Caco-2 (cell line): ENCODE results near the gene OTOS. TPM values are rescaled to one million over a fixed set of nuclear protein-coding genes. Genes with fewer than 3 reads are reported as not detected.

Source experiments
- BruUV-seq: library from RNA; stranded (reverse); fragments of 400-500 nt; replicated peaks from 2 replicates; lab custom pipeline; 2021; lab: Mats Ljungman, UMichigan
- CTCF ChIA-PET: fragments of 300-600 bp; sonication (Branson Sonifier 250); formaldehyde crosslinking; loops from one replicate; lab custom pipeline; 2022; ENCODE audit warnings: antibody characterized with exemption; lab: Charles Lee
- POLR2A ChIA-PET: fragments of 300-600 bp; sonication (Branson Sonifier 250); formaldehyde crosslinking; loops from one replicate; lab custom pipeline; 2022; ENCODE audit warnings: antibody characterized with exemption; lab: Charles Lee
- DNase-seq, 2 experiments: peaks; one replicate each; pipeline versions ENCODE4 v3.0.0 to v3.0.0-alpha.2; 2020 to 2022
- H3K27me3 ChIP-seq: replicated peaks from 2 replicates; pipeline ENCODE4 v1.6.0; 2011; ENCODE audit warnings: low read length; ENCODE audit not compliant: control insufficient read depth, insufficient read depth
- H3K36me3 ChIP-seq: 2 replicates; pipeline ENCODE4 v1.5.1; 2011; ENCODE audit warnings: low read length; ENCODE audit not compliant: control insufficient read depth, insufficient read depth
- H3K4me1 ChIP-seq: fragments of 250-450 bp; sonication (Bioruptor Pico); 2 replicates; pipeline ENCODE4 v1.5.1; 2020; ENCODE audit warnings: mild to moderate bottlenecking
- H3K4me3 ChIP-seq: 2 replicates; pipeline ENCODE4 v1.5.1; 2011; ENCODE audit warnings: low read depth, mild to moderate bottlenecking, control low read depth, low read length
- H3K9me3 ChIP-seq: fragments of 250-450 bp; sonication (Bioruptor Pico); 2 replicates; pipeline ENCODE4 v1.5.1; 2020; ENCODE audit warnings: mild to moderate bottlenecking, moderate library complexity
- H3K27ac Mint-ChIP-seq: one replicate; pipeline ENCODE4 v1.8.0; 2022; ENCODE audit warnings: mixed read lengths; ENCODE audit not compliant: unreplicated experiment
- H3K27me3 Mint-ChIP-seq: one replicate; pipeline ENCODE4 v1.8.0; 2022; ENCODE audit warnings: mixed read lengths; ENCODE audit not compliant: insufficient read depth, unreplicated experiment
- H3K36me3 Mint-ChIP-seq: one replicate; pipeline ENCODE4 v1.8.0; 2022; ENCODE audit warnings: mild to moderate bottlenecking, mixed read lengths; ENCODE audit not compliant: insufficient read depth, unreplicated experiment
- H3K4me1 Mint-ChIP-seq: one replicate; pipeline ENCODE4 v1.8.0; 2022; ENCODE audit warnings: low read depth, mixed read lengths; ENCODE audit not compliant: unreplicated experiment
- H3K4me3 Mint-ChIP-seq: one replicate; pipeline ENCODE4 v1.8.0; 2022; ENCODE audit warnings: mild to moderate bottlenecking, moderate library complexity, mixed read lengths; ENCODE audit not compliant: unreplicated experiment
- H3K9me3 Mint-ChIP-seq: one replicate; pipeline ENCODE4 v1.8.0; 2022; ENCODE audit warnings: mixed read lengths; ENCODE audit not compliant: unreplicated experiment
- intact Hi-C: fragments of 100-400 bp; cut with micrococcal nuclease; formaldehyde crosslinking; loops from one replicate; pipeline ENCODE4 v1.10.0; 2022; ENCODE audit not compliant: unreplicated experiment
- total RNA-seq: library from RNA; stranded (reverse); gene quantifications from 2 replicates; pipeline ENCODE4 v1.2.3, GENCODE V29; 2022
- TF ChIP-seq, protein P1 (sequence below), 2 experiments: fragments of 200-600 bp in 1 of 2; IDR thresholded peaks; 1 replicate in 1 of 2; 2 replicates in 1 of 2; pipeline versions ENCODE4 v1.5.1 to v1.8.0; 2011 to 2022; ENCODE audit warnings: antibody characterized with exemption in 1 of 2, control low read depth in 1 of 2, inconsistent platforms in 1 of 2, low read depth in 1 of 2, low read length in 1 of 2, mild to moderate bottlenecking in 1 of 2, moderate library complexity in 1 of 2; ENCODE audit not compliant: insufficient read depth in 1 of 2, severe bottlenecking in 1 of 2, unreplicated experiment in 1 of 2

Gene OTOS
- total RNA-seq, 1 experiment from 2014 or later = not detected

DNA sequence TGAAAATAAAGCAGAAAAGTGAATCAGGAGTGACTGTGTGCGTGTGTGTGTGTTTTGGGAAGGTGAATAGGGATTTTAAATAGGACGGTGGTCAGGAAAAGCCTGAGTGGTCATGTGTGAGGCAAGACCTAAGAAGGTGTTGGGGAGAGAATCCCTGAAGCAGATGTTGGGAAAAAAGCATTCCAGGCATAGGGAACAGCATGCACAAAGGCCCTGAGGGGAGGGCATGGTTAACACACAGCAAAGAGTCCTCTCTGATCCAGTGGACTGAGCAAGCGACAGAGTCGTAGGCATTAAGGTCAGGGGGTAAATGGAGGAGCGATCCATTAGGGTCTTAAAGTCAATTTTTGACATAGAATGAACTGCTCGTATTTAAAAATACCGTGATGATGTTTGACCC, 34.0 kb upstream of the OTOS start:
- no peak overlapping the region for H3K27ac Mint-ChIP-seq
- H3K9me3 ChIP-seq = no peaks in the 10 kb centered on the region
- intact Hi-C loops = no loop called here
- H3K4me1 Mint-ChIP-seq = no peaks in the 10 kb centered on the region
- CTCF ChIA-PET = no interaction called here
- TF ChIP-seq, protein P1, sequence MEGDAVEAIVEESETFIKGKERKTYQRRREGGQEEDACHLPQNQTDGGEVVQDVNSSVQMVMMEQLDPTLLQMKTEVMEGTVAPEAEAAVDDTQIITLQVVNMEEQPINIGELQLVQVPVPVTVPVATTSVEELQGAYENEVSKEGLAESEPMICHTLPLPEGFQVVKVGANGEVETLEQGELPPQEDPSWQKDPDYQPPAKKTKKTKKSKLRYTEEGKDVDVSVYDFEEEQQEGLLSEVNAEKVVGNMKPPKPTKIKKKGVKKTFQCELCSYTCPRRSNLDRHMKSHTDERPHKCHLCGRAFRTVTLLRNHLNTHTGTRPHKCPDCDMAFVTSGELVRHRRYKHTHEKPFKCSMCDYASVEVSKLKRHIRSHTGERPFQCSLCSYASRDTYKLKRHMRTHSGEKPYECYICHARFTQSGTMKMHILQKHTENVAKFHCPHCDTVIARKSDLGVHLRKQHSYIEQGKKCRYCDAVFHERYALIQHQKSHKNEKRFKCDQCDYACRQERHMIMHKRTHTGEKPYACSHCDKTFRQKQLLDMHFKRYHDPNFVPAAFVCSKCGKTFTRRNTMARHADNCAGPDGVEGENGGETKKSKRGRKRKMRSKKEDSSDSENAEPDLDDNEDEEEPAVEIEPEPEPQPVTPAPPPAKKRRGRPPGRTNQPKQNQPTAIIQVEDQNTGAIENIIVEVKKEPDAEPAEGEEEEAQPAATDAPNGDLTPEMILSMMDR (IDR thresholded peaks at IDR 0.05; ENCODE audit: insufficient read depth in 1 of 2, low read depth in 1 of 2, low read length in 1 of 2, severe bottlenecking in 1 of 2, unreplicated experiment in 1 of 2) = no peak
- no peaks in the 10 kb centered on the region for H3K36me3 Mint-ChIP-seq
- H3K36me3 ChIP-seq = no peaks in the 10 kb centered on the region
- no peaks in the 10 kb centered on the region for H3K27me3 ChIP-seq
- H3K4me3 Mint-ChIP-seq = no peak overlapping the region
- H3K27me3 Mint-ChIP-seq = peaks cover 31% of the 10 kb centered on the region
- DNase-seq = no peak
- no peaks in the 10 kb centered on the region for H3K4me1 ChIP-seq
- POLR2A ChIA-PET = no interaction called here
- no peak overlapping the region for H3K4me3 ChIP-seq
- no peaks in the 10 kb centered on the region for H3K9me3 Mint-ChIP-seq
- no TSS peak for BruUV-seq

DNA sequence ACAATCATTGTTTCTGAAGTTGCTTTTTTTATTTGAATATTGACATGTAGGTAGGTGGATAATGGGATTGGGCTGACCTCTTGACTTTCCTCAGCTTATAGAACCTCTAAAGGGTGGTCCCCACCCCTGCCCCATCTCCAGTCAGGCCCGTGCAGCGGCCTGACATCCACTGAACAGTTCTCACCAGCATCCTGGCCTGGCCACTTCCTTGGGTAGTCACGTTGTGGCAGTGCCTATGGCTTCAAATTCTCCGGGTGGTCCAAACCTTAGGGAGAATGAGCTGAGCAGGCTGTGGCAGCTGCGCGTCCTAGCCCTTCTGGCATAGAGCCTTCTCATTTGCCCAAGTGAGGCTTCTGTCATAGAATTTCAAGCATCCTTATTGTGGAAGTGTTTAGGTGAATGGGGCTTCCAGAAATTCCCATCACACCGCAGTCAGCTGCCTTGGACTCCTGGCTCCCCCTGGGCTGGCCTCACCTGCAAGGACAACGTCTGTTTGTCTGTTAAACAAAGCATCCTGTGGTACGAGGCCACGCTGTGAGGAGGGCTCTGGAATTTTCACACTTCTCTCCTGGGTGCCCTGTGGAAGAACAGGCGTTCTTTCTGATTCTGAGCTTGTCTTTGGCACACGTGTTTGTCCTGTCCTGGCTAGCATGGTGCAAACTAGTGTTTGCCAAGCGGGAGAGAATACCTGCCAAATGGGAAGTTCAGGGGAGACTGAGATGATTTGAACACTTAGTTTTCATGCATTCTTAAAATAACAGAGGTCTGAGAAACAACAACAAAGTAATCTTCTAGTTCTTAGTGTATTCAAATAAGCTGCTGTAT, 31.8 kb upstream of the OTOS start:
- Mint-ChIP-seq H3K36me3 (no peaks in the 10 kb centered on the region), H3K27me3 (peaks cover 22% of the 10 kb centered on the region)
- CTCF ChIA-PET = no interaction called here

DNA sequence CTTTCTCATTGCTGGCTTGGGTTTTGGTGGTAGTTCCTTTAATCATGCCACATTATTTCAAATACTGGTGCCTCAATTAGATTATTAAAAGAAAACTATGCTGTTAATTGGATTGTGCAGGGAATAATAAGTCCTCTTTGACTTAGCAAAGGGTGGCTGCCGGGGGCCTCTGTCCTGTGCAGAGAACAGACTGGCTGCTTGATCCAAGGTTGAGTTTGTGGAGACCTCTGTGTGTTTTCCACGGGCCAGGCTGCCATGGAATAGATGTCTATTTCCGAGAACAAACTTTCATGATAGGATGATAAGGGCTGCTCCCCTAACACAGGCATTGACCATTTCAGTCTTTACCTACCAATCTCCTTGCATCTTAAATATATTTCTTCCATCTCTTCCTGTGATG, 30.4 kb upstream of the OTOS start:
- ChIA-PET POLR2A (no interaction called here), CTCF (no interaction called here)
- no peaks in the 10 kb centered on the region for H3K36me3 ChIP-seq
- peaks cover 15% of the 10 kb centered on the region for H3K27me3 Mint-ChIP-seq
- DNase-seq = no peak
- BruUV-seq = no TSS peak
- H3K4me1 Mint-ChIP-seq = no peaks in the 10 kb centered on the region
- H3K4me3 Mint-ChIP-seq = no peak overlapping the region
- H3K4me3 ChIP-seq = no peak overlapping the region
- H3K27ac Mint-ChIP-seq = no peak overlapping the region
- TF ChIP-seq, protein P1 (IDR thresholded peaks at IDR 0.05; ENCODE audit: insufficient read depth in 1 of 2, low read depth in 1 of 2, low read length in 1 of 2, severe bottlenecking in 1 of 2, unreplicated experiment in 1 of 2) = no peak
- H3K27me3 ChIP-seq = no peaks in the 10 kb centered on the region
- intact Hi-C loops = no loop called here
- no peaks in the 10 kb centered on the region for H3K9me3 Mint-ChIP-seq
- H3K9me3 ChIP-seq = no peaks in the 10 kb centered on the region
- no peaks in the 10 kb centered on the region for H3K4me1 ChIP-seq
- H3K36me3 Mint-ChIP-seq = no peaks in the 10 kb centered on the region

More for the DNA sequence above, 31.8 kb upstream of the OTOS start:
- no peaks in the 10 kb centered on the region for H3K36me3 ChIP-seq
- H3K4me3 Mint-ChIP-seq = no peak overlapping the region
- no peak overlapping the region for H3K27ac Mint-ChIP-seq
- no peaks in the 10 kb centered on the region for H3K9me3 ChIP-seq
- TF ChIP-seq, protein P1 (IDR thresholded peaks at IDR 0.05; ENCODE audit: insufficient read depth in 1 of 2, low read depth in 1 of 2, low read length in 1 of 2, severe bottlenecking in 1 of 2, unreplicated experiment in 1 of 2) = no peak
- POLR2A ChIA-PET = no interaction called here
- intact Hi-C loops = no loop called here
- no peaks in the 10 kb centered on the region for H3K27me3 ChIP-seq
- H3K9me3 Mint-ChIP-seq = no peaks in the 10 kb centered on the region
- no TSS peak for BruUV-seq
- H3K4me1 Mint-ChIP-seq = no peaks in the 10 kb centered on the region
- H3K4me3 ChIP-seq = no peak overlapping the region
- no peak for DNase-seq
- no peaks in the 10 kb centered on the region for H3K4me1 ChIP-seq
